ENCODE measurements around the gene ATP5F1C. TPM values are rescaled to one million over a fixed set of nuclear protein-coding genes. Genes with fewer than 3 reads are reported as not detected.
A peak's percentile ranks its signal among the peaks of the same experiment; 100 is the strongest.
"Not testable (repeated sequence)": the region's sequence is repeated elsewhere in the genome, so short reads cannot be mapped to it uniquely, and the experiment has no call there.

ATP5F1C gene
- total and polyA plus RNA-seq, 4 experiments from 2014 or later = 124 to 508 (median 216) TPM

- Mint-ChIP-seq H3K27ac (peak overlapping the region in 3 of 7 donors; percentile 9 to 52 (median 48)), H3K4me3 (no peak overlapping the region), H3K27me3 (peaks cover 3 to 6% of the 10 kb centered on the region in 2 donors), H3K4me1 (no peaks in the 10 kb centered on the region), H3K36me3 (peaks cover 9 to 10% of the 10 kb centered on the region in 2 donors), H3K9me3 (no peaks in the 10 kb centered on the region)
- POLR2A ChIA-PET (ENCODE audit: partially characterized antibody) = interaction anchor here (2.5 kb wide), 1 partner anchor 22 kb away, joined by 11 read pairs; the partner anchor contains the start of genes ATP5F1C and KIN
- no peak for DNase-seq
- H3K4me3 ChIP-seq (ENCODE audit: low read length in 2 of 2) = no peak overlapping the region
- CTCF ChIA-PET (ENCODE audit: partially characterized antibody) = no interaction called here
- no peaks in the 10 kb centered on the region for H3K4me1 ChIP-seq (ENCODE audit: insufficient read depth, low read length)
- no peaks in the 10 kb centered on the region for H3K9me3 ChIP-seq (ENCODE audit: control insufficient read depth in 1 of 2, low read length in 2 of 2)
- no peaks in the 10 kb centered on the region for H3K27me3 ChIP-seq (ENCODE audit: insufficient read depth, low read length)
- no peak overlapping the region for H3K27ac ChIP-seq (ENCODE audit: low read depth, low read length)
- intact Hi-C loops (cut with micrococcal nuclease) = no loop called here
- peaks cover 9% of the 10 kb centered on the region for H3K36me3 ChIP-seq (ENCODE audit: insufficient read depth, low read length)
Measured at GRCh38 chr10:7810443-7810842, 22.5 kb downstream of the ATP5F1C start.

DNA sequence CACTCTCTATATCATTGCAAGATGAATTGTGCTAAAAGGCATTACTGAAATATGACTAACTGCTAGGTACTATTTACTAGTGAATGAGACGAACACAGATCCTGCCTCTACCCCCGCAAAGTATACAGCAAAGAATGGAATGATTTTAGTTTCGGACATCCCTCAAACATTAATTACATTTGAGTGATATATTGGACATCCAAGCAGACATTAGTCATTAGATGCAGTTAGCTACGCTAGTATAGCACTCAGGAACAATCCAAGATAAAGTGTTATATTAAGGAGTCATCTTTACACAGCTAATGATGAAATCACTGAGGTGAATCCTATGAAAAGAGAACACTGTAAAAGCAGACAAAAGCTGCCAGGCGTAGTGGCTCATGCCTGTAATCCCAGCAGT is 23.0 kb downstream of the ATP5F1C start:
- H3K4me3 ChIP-seq (ENCODE audit: low read length in 2 of 2) = no peak overlapping the region
- no peaks in the 10 kb centered on the region for H3K9me3 Mint-ChIP-seq
- peaks cover 9 to 10% of the 10 kb centered on the region in 2 donors for H3K36me3 Mint-ChIP-seq
- H3K27ac ChIP-seq (ENCODE audit: low read depth, low read length) = no peak overlapping the region
- CTCF ChIA-PET (ENCODE audit: partially characterized antibody) = no interaction called here
- POLR2A ChIA-PET (ENCODE audit: partially characterized antibody) = interaction anchor here (2.5 kb wide), 1 partner anchor 23 kb away, joined by 11 read pairs; the partner anchor contains the start of genes ATP5F1C and KIN
- no peak overlapping the region for H3K4me3 Mint-ChIP-seq
- H3K27me3 Mint-ChIP-seq = peaks cover 3 to 6% of the 10 kb centered on the region in 2 donors
- no peak for DNase-seq
- intact Hi-C loops (cut with micrococcal nuclease) = no loop called here
- no peaks in the 10 kb centered on the region for H3K4me1 Mint-ChIP-seq
- H3K36me3 ChIP-seq (ENCODE audit: insufficient read depth, low read length) = peaks cover 9% of the 10 kb centered on the region
- no peaks in the 10 kb centered on the region for H3K9me3 ChIP-seq (ENCODE audit: control insufficient read depth in 1 of 2, low read length in 2 of 2)
- no peaks in the 10 kb centered on the region for H3K4me1 ChIP-seq (ENCODE audit: insufficient read depth, low read length)
- H3K27me3 ChIP-seq (ENCODE audit: insufficient read depth, low read length) = no peaks in the 10 kb centered on the region
- peak overlapping the region in 2 of 7 donors; percentile 9 to 52 for H3K27ac Mint-ChIP-seq

DNA sequence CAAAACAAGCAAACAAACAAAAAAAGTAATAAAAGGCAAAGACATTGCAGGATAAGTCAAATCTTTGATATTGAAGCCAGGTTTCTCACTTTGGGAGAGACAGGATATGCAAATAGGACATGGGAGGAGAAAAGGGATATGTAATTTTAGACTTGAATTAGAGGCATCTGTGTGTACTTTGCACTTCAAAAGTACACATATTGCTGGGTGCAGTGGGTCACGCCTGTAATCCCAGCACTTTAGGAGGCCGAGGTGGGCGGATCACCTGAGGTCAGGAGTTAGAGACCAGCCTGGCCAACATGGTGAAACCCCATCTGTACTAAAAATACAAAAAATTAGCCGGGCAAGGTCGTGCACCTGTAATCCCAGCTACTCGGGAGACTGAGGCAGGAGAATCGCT is 23.8 kb downstream of the ATP5F1C start:
- CTCF ChIA-PET (ENCODE audit: partially characterized antibody); intact Hi-C loops (cut with micrococcal nuclease): not testable (repeated sequence)
- POLR2A ChIA-PET (ENCODE audit: partially characterized antibody) = interaction anchor here (2.5 kb wide), 1 partner anchor 24 kb away, joined by 11 read pairs; the partner anchor contains the start of genes ATP5F1C and KIN

GRCh38 chr10:7813481-7813880 is 25.5 kb downstream of the ATP5F1C start:
- H3K9me3 ChIP-seq (ENCODE audit: control insufficient read depth in 1 of 2, low read length in 2 of 2) = no peaks in the 10 kb centered on the region
- intact Hi-C loops (cut with micrococcal nuclease) = no loop called here
- no peaks in the 10 kb centered on the region for H3K36me3 ChIP-seq (ENCODE audit: insufficient read depth, low read length)
- ChIA-PET POLR2A (ENCODE audit: partially characterized antibody) (interaction anchor here (0.9 to 1.2 kb wide), 2 partner anchors 9 to 25 kb away, joined by 3 to 4 read pairs; partner anchors contain the start of genes ATP5F1C and KIN), CTCF (ENCODE audit: partially characterized antibody) (interaction anchor here (0.9 kb wide), 1 partner anchor 26 kb away, joined by 3 read pairs; the partner anchor contains the start of genes ATP5F1C and KIN)
- no peak overlapping the region for H3K4me3 ChIP-seq (ENCODE audit: low read length in 2 of 2)
- H3K4me1 ChIP-seq (ENCODE audit: insufficient read depth, low read length) = peaks cover 9% of the 10 kb centered on the region
- H3K27ac Mint-ChIP-seq = no peak overlapping the region
- H3K4me1 Mint-ChIP-seq = peaks cover 7 to 15% (median 13%) of the 10 kb centered on the region in 4 donors
- no peak overlapping the region for H3K4me3 Mint-ChIP-seq
- no peak overlapping the region for H3K27ac ChIP-seq (ENCODE audit: low read depth, low read length)
- H3K36me3 Mint-ChIP-seq = peaks cover 0 to 6% of the 10 kb centered on the region in 2 donors
- H3K27me3 Mint-ChIP-seq = peaks cover 3 to 9% of the 10 kb centered on the region in 2 donors
- H3K9me3 Mint-ChIP-seq = no peaks in the 10 kb centered on the region
- no peaks in the 10 kb centered on the region for H3K27me3 ChIP-seq (ENCODE audit: insufficient read depth, low read length)
- no peak for DNase-seq

More for the DNA sequence above, 23.8 kb downstream of the ATP5F1C start:
- not testable (repeated sequence) for H3K4me1 ChIP-seq (ENCODE audit: insufficient read depth, low read length); H3K4me1 Mint-ChIP-seq; H3K36me3 Mint-ChIP-seq; H3K36me3 ChIP-seq (ENCODE audit: insufficient read depth, low read length); H3K27ac ChIP-seq (ENCODE audit: low read depth, low read length); H3K4me3 Mint-ChIP-seq; H3K9me3 ChIP-seq (ENCODE audit: control insufficient read depth in 1 of 2, low read length in 2 of 2); H3K4me3 ChIP-seq (ENCODE audit: low read length in 2 of 2); H3K27me3 ChIP-seq (ENCODE audit: insufficient read depth, low read length); H3K9me3 Mint-ChIP-seq; H3K27me3 Mint-ChIP-seq; H3K27ac Mint-ChIP-seq; DNase-seq

- no peak for DNase-seq
- CTCF ChIA-PET (ENCODE audit: partially characterized antibody) = interaction anchor here (1.4 to 2.9 kb wide), 3 partner anchors 9 to 61 kb away, joined by 4 to 9 read pairs (median 8); partner anchors contain the start of genes ATP5F1C and KIN
Measured at GRCh38 chr10:7817576-7817975, 29.6 kb downstream of the ATP5F1C start.

DNA sequence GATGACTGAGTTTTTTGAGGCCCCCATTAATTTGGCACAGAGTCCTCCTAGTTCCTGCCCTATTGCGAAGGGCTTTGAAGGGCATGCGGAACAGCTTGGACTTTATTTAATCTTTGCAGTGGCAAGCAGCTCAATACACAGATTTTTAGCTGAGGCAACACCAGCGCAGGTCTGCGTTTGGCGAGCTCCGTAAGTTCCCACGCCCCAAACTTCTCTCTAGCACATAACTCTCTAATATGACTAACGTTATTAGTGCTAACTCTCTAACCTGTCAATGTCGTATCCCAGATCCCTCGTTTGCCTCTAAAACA is 30.0 kb downstream of the ATP5F1C start:
- no peaks in the 10 kb centered on the region for H3K9me3 Mint-ChIP-seq
- H3K27ac ChIP-seq (ENCODE audit: low read depth, low read length) = peak overlapping the region; percentile 59
- intact Hi-C loops (cut with micrococcal nuclease) = loop anchor here (1.0 kb wide), 1 partner anchor 30 kb away; the partner anchor contains the start of gene ATP5F1C
- H3K4me3 ChIP-seq (ENCODE audit: low read length in 2 of 2) = peak overlapping the region; percentile 76 to 79
- peaks cover 0 to 25% of the 10 kb centered on the region in 2 donors for H3K36me3 Mint-ChIP-seq
- peak overlapping the region; percentile 86 to 96 (median 91) for H3K27ac Mint-ChIP-seq
- H3K9me3 ChIP-seq (ENCODE audit: control insufficient read depth in 1 of 2, low read length in 2 of 2) = no peaks in the 10 kb centered on the region
- DNase-seq = no peak
- H3K27me3 ChIP-seq (ENCODE audit: insufficient read depth, low read length) = no peaks in the 10 kb centered on the region
- H3K4me1 ChIP-seq (ENCODE audit: insufficient read depth, low read length) = peaks cover 24% of the 10 kb centered on the region
- peaks cover 3 to 10% of the 10 kb centered on the region in 2 donors for H3K27me3 Mint-ChIP-seq
- H3K36me3 ChIP-seq (ENCODE audit: insufficient read depth, low read length) = no peaks in the 10 kb centered on the region
- peak overlapping the region; percentile 92 to 99 (median 97) for H3K4me3 Mint-ChIP-seq
- CTCF ChIA-PET (ENCODE audit: partially characterized antibody) = interaction anchor here (0.9 to 2.9 kb wide), 4 partner anchors 9 to 61 kb away, joined by 3 to 9 read pairs (median 6); partner anchors contain the start of genes ATP5F1C and KIN
- H3K4me1 Mint-ChIP-seq = peaks cover 24 to 51% (median 38%) of the 10 kb centered on the region in 4 donors
- POLR2A ChIA-PET (ENCODE audit: partially characterized antibody) = interaction anchor here (0.7 to 3.5 kb wide), 9 partner anchors 9 to 1279 kb away, joined by 3 to 102 read pairs (median 4); partner anchors contain the start of genes ATP5F1C and KIN

More at GRCh38 chr10:7817576-7817975, 29.6 kb downstream of the ATP5F1C start:
- Mint-ChIP-seq H3K9me3 (no peaks in the 10 kb centered on the region), H3K4me3 (peak overlapping the region; percentile 92 to 99 (median 97)), H3K27me3 (peaks cover 3 to 10% of the 10 kb centered on the region in 2 donors), H3K27ac (peak overlapping the region; percentile 53 to 96 (median 91)), H3K4me1 (peaks cover 24 to 51% (median 38%) of the 10 kb centered on the region in 4 donors), H3K36me3 (peaks cover 0 to 25% of the 10 kb centered on the region in 2 donors)
- Histone ChIP-seq H3K27ac (ENCODE audit: low read depth, low read length) (peak overlapping the region; percentile 59), H3K4me3 (ENCODE audit: low read length in 2 of 2) (peak overlapping the region; percentile 76 to 79), H3K4me1 (ENCODE audit: insufficient read depth, low read length) (peaks cover 24% of the 10 kb centered on the region), H3K27me3 (ENCODE audit: insufficient read depth, low read length) (no peaks in the 10 kb centered on the region), H3K36me3 (ENCODE audit: insufficient read depth, low read length) (no peaks in the 10 kb centered on the region), H3K9me3 (ENCODE audit: control insufficient read depth in 1 of 2, low read length in 2 of 2) (no peaks in the 10 kb centered on the region)
- intact Hi-C loops (cut with micrococcal nuclease) = no loop called here
- POLR2A ChIA-PET (ENCODE audit: partially characterized antibody) = interaction anchor here (0.6 to 3.5 kb wide), 9 partner anchors 9 to 1279 kb away, joined by 3 to 102 read pairs (median 4); partner anchors contain the start of genes ATP5F1C and KIN
